ENCODE measurements around the gene AKAP6.

Gene AKAP6

DNA sequence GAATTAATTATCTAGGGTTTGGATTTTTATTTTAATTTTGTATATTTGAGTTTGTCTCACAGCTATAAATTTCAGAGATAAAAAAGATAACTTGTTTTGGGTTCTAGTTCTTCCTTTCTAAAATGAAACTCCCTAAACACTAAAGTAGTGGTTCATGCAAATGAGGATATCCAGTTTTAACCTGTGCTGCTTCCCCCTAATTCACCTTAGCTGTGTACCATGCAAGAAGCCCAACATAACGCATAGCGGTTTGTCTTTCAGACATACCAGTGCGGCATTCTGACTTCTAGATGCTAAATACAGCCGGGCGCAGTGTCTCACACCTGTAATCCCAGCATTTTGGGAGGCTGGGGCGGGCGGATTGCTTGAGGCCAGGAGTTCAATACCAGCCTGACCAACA lies 320.9 kb downstream of the AKAP6 start:
- Histone ChIP-seq H3K27me3 (ENCODE audit: insufficient read depth, low read depth) (no peaks in the 10 kb centered on the region), H3K4me2 (no peak overlapping the region), H3K4me1 (ENCODE audit: low read depth, poor library complexity, severe bottlenecking) (no peaks in the 10 kb centered on the region), H3K9ac (no peak overlapping the region), H2AFZ (ENCODE audit: low read depth) (no peak overlapping the region), H3K36me3 (ENCODE audit: insufficient read depth) (no peaks in the 10 kb centered on the region), H3K27ac (no peak overlapping the region), H3K79me2 (ENCODE audit: insufficient read depth, low read depth) (no peaks in the 10 kb centered on the region), H3K4me3 (IDR thresholded peaks at IDR 0.05; ENCODE audit: insufficient read depth, low read depth, low read length) (no peak overlapping the region), H4K20me1 (ENCODE audit: insufficient read depth) (no peaks in the 10 kb centered on the region)
- TF ChIP-seq, protein P1, sequence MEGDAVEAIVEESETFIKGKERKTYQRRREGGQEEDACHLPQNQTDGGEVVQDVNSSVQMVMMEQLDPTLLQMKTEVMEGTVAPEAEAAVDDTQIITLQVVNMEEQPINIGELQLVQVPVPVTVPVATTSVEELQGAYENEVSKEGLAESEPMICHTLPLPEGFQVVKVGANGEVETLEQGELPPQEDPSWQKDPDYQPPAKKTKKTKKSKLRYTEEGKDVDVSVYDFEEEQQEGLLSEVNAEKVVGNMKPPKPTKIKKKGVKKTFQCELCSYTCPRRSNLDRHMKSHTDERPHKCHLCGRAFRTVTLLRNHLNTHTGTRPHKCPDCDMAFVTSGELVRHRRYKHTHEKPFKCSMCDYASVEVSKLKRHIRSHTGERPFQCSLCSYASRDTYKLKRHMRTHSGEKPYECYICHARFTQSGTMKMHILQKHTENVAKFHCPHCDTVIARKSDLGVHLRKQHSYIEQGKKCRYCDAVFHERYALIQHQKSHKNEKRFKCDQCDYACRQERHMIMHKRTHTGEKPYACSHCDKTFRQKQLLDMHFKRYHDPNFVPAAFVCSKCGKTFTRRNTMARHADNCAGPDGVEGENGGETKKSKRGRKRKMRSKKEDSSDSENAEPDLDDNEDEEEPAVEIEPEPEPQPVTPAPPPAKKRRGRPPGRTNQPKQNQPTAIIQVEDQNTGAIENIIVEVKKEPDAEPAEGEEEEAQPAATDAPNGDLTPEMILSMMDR (conservative IDR thresholded peaks at IDR 0.05; ENCODE audit: low read depth, low read length): no peak

DNA sequence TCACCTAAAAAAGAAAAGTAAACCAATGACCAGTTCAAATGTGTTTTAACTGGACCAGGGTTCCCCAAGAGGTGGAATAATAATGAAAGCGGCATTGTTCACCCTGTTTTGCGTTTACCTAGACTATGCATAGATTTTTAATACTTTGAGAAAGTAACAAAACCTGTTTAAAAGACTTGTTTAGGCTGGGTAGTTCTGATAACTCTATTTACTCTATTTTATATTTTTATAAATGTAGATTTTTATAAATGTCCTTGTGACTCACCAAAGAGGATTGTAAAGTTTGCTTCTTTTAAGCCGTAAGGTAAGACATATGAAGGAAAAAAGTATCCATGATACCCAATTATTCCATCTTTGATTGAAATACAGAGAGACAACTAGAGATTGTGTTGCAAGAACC lies 321.6 kb downstream of the AKAP6 start:
- TF ChIP-seq, protein P1 (conservative IDR thresholded peaks at IDR 0.05; ENCODE audit: low read depth, low read length): no peak
- Histone ChIP-seq H3K9ac (no peak overlapping the region), H3K79me2 (ENCODE audit: insufficient read depth, low read depth) (no peaks in the 10 kb centered on the region), H3K4me3 (IDR thresholded peaks at IDR 0.05; ENCODE audit: insufficient read depth, low read depth, low read length) (no peak overlapping the region), H3K4me1 (ENCODE audit: low read depth, poor library complexity, severe bottlenecking) (no peaks in the 10 kb centered on the region), H4K20me1 (ENCODE audit: insufficient read depth) (no peaks in the 10 kb centered on the region), H3K27ac (no peak overlapping the region), H2AFZ (ENCODE audit: low read depth) (no peak overlapping the region), H3K4me2 (no peak overlapping the region), H3K27me3 (ENCODE audit: insufficient read depth, low read depth) (no peaks in the 10 kb centered on the region), H3K36me3 (ENCODE audit: insufficient read depth) (no peaks in the 10 kb centered on the region)

DNA sequence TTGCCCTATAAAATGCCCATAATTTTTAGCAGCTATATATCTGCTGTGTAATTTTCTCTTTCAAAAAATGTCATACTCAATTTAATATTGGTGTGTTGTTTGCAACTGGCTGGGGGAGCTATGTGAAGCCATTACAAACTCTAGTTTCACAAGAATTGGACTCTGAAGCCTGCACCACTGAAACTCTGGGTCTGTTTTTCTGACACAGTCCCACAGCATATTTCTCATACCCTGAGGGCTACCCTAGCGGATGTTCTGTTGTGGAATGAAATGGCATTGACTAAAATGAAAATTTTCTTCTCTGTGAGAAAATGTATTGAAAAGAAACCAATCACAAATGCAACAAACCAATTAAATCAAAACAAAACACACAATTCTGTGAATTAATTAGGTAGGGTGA lies 325.0 kb downstream of the AKAP6 start:
- TF ChIP-seq, protein P1 (conservative IDR thresholded peaks at IDR 0.05; ENCODE audit: low read depth, low read length): no peak
- Histone ChIP-seq H2AFZ (ENCODE audit: low read depth) (no peak overlapping the region), H3K9ac (no peak overlapping the region), H3K27me3 (ENCODE audit: insufficient read depth, low read depth) (no peaks in the 10 kb centered on the region), H3K36me3 (ENCODE audit: insufficient read depth) (no peaks in the 10 kb centered on the region), H3K4me2 (no peak overlapping the region), H3K79me2 (ENCODE audit: insufficient read depth, low read depth) (no peaks in the 10 kb centered on the region), H3K27ac (peak overlapping the region; percentile 28; the same call in 1 of the 2 replicates), H3K4me3 (IDR thresholded peaks at IDR 0.05; ENCODE audit: insufficient read depth, low read depth, low read length) (no peak overlapping the region), H4K20me1 (ENCODE audit: insufficient read depth) (no peaks in the 10 kb centered on the region), H3K4me1 (ENCODE audit: low read depth, poor library complexity, severe bottlenecking) (no peaks in the 10 kb centered on the region)

DNA sequence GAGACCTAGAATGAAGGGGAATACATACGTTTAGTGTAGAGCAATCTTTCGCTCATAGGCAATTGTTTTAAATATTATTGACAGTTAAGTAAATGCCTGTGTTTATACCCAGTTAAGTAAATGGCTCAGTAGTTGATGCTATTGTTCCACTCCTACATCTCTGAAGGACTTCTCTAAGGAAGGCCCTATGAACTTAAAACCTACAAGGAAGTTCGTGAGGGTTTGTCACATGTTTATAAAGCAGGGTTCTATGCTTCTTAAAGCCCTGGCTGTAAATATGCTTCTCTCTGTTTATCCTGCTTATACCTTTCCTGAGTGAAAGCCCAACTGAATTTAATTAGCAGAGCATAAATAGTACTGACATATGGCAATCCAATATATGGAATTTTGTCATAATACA lies 327.5 kb downstream of the AKAP6 start:
- H3K9ac ChIP-seq: no peak overlapping the region
- H3K4me3 ChIP-seq (IDR thresholded peaks at IDR 0.05; ENCODE audit: insufficient read depth, low read depth, low read length): no peak overlapping the region
- H3K79me2 ChIP-seq (ENCODE audit: insufficient read depth, low read depth): no peaks in the 10 kb centered on the region
- no peaks in the 10 kb centered on the region for H4K20me1 ChIP-seq (ENCODE audit: insufficient read depth)
- H3K27ac ChIP-seq: no peak overlapping the region
- TF ChIP-seq, protein P1 (conservative IDR thresholded peaks at IDR 0.05; ENCODE audit: low read depth, low read length): no peak
- H3K36me3 ChIP-seq (ENCODE audit: insufficient read depth): no peaks in the 10 kb centered on the region
- H3K4me2 ChIP-seq: no peak overlapping the region
- H3K4me1 ChIP-seq (ENCODE audit: low read depth, poor library complexity, severe bottlenecking): no peaks in the 10 kb centered on the region
- no peak overlapping the region for H2AFZ ChIP-seq (ENCODE audit: low read depth)
- H3K27me3 ChIP-seq (ENCODE audit: insufficient read depth, low read depth): no peaks in the 10 kb centered on the region

All from KMS-11 (cell line).